H1 (cell line): Measurements from ENCODE around the gene DPY19L2. TPM values are rescaled to one million over a fixed set of nuclear protein-coding genes. Genes with fewer than 3 reads are reported as not detected.
"Not testable (repeated sequence)": the region's sequence is repeated elsewhere in the genome, so short reads cannot be mapped to it uniquely, and the experiment has no call there.

Experiments
- CTCF ChIA-PET: fragments of 300-600 bp; sonication (Branson Sonifier 250); formaldehyde crosslinking; loops from one replicate; lab custom pipeline; 2021; ENCODE audit not compliant: partially characterized antibody; lab: Charles Lee
- POLR2A ChIA-PET: fragments of 300-600 bp; sonication (Branson Sonifier 250); formaldehyde crosslinking; loops from one replicate; lab custom pipeline; 2021; ENCODE audit warnings: inconsistent platforms; ENCODE audit not compliant: partially characterized antibody; lab: Charles Lee
- DNase-seq, 2 experiments: peaks; one replicate each; pipeline versions ENCODE4 v3.0.0 to v3.0.0-alpha.2; 2010 to 2022; ENCODE audit warnings: low spot score in 2 of 2, low read depth in 1 of 2, mixed read lengths in 1 of 2
- FAIRE-seq: peaks from 2 replicates; lab custom pipeline; 2011; peaks lifted over from hg19 to GRCh38; lab: Jason Lieb, UNC
- H2AFZ ChIP-seq: 2 replicates; pipeline ENCODE4 v1.8.1; 2012; ENCODE audit warnings: low read length, inconsistent platforms
- H2AK5ac ChIP-seq: 2 replicates; pipeline ENCODE4 v1.6.1; 2013; ENCODE audit warnings: low read depth, low read length
- H2BK120ac ChIP-seq: replicated peaks from 2 replicates; pipeline ENCODE3; 2013; ENCODE audit warnings: low read depth, low read length, inconsistent platforms
- H2BK12ac ChIP-seq: 2 replicates; pipeline ENCODE4 v1.6.1; 2013; ENCODE audit warnings: low read depth, low read length
- H2BK15ac ChIP-seq: 2 replicates; pipeline ENCODE4 v1.6.1; 2013; ENCODE audit warnings: low read length
- H2BK20ac ChIP-seq: 2 replicates; pipeline ENCODE4 v1.6.1; 2013; ENCODE audit warnings: low read length
- H2BK5ac ChIP-seq: 2 replicates; pipeline ENCODE4 v1.6.1; 2013; ENCODE audit warnings: low read depth, low read length
- H3K14ac ChIP-seq: 2 replicates; pipeline ENCODE4 v1.6.1; 2013; ENCODE audit warnings: inconsistent platforms; ENCODE audit not compliant: insufficient read length
- H3K18ac ChIP-seq: 2 replicates; pipeline ENCODE4 v1.6.1; 2013; ENCODE audit warnings: low read length; ENCODE audit errors: extremely low read depth
- H3K23ac ChIP-seq: 2 replicates; pipeline ENCODE4 v1.6.1; 2013; ENCODE audit warnings: inconsistent platforms; ENCODE audit not compliant: insufficient read length
- H3K23me2 ChIP-seq: 2 replicates; pipeline ENCODE4 v1.6.1; 2013; ENCODE audit warnings: low read depth, low read length
- H3K27ac ChIP-seq: 2 replicates; pipeline ENCODE4 v1.6.1; 2011; ENCODE audit warnings: low read depth, low read length, inconsistent platforms
- H3K27me3 ChIP-seq, 4 experiments: replicated peaks in 1 of 4; 1 replicate in 1 of 4; 2 replicates in 3 of 4; pipeline versions ENCODE4 v1.6.1 to v1.8.1; 2011 to 2013; ENCODE audit warnings: low read length in 3 of 4, mild to moderate bottlenecking in 3 of 4, inconsistent platforms in 2 of 4, mixed read lengths in 2 of 4, moderate library complexity in 1 of 4; ENCODE audit not compliant: control insufficient read depth in 3 of 4, insufficient read depth in 3 of 4; ENCODE audit errors: extremely low read depth in 1 of 4
- H3K36me3 ChIP-seq, 4 experiments: 2 replicates each; pipeline versions ENCODE4 v1.6.1 to v1.8.1; 2011 to 2013; ENCODE audit warnings: mild to moderate bottlenecking in 4 of 4, low read length in 3 of 4, moderate library complexity in 2 of 4, control low read depth in 1 of 4, inconsistent platforms in 1 of 4; ENCODE audit not compliant: insufficient read depth in 4 of 4, control insufficient read depth in 2 of 4
- H3K4ac ChIP-seq: replicated peaks from 2 replicates; pipeline ENCODE3; 2013; ENCODE audit warnings: low read length, low read depth, mixed read lengths, inconsistent platforms; ENCODE audit not compliant: insufficient read length
- H3K4me1 ChIP-seq, 4 experiments: replicated peaks in 1 of 4; 1 replicate in 1 of 4; 2 replicates in 3 of 4; pipeline versions ENCODE4 v1.6.1 to v1.8.1; 2011 to 2013; ENCODE audit warnings: low read length in 3 of 4, inconsistent platforms in 2 of 4, mixed read lengths in 1 of 4; ENCODE audit not compliant: insufficient read depth in 4 of 4, control insufficient read depth in 3 of 4
- H3K4me2 ChIP-seq, 2 experiments: 2 replicates each; pipeline versions ENCODE4 v1.6.1 to v1.8.1; 2011 to 2013; ENCODE audit warnings: low read depth in 2 of 2, low read length in 2 of 2, control low read depth in 1 of 2, inconsistent platforms in 1 of 2, mild to moderate bottlenecking in 1 of 2; ENCODE audit not compliant: insufficient read depth in 1 of 2
- H3K4me3 ChIP-seq, 4 experiments: fragments of 200-600, 300-600 bp in 1 of 4; sonication (generic), shearing (Covaris generic), sonication (Bioruptor Twin) in 1 of 4; 2 replicates each; pipeline versions ENCODE4 v1.5.1 to v1.8.1; 2011 to 2016; ENCODE audit warnings: low read length in 4 of 4, low read depth in 3 of 4, control low read depth in 2 of 4, inconsistent platforms in 2 of 4, mild to moderate bottlenecking in 2 of 4, mixed read lengths in 1 of 4, moderate library complexity in 1 of 4; ENCODE audit not compliant: insufficient read depth in 2 of 4; ENCODE audit errors: extremely low read depth in 1 of 4
- H3K56ac ChIP-seq: replicated peaks from 2 replicates; pipeline ENCODE3; 2013; ENCODE audit warnings: low read depth, mild to moderate bottlenecking, mixed read lengths, low read length, inconsistent platforms; ENCODE audit not compliant: insufficient read length
- H3K79me1 ChIP-seq: 2 replicates; pipeline ENCODE4 v1.6.1; 2013; ENCODE audit warnings: low read depth, low read length, control low read depth
- H3K79me2 ChIP-seq, 2 experiments: 2 replicates each; pipeline versions ENCODE4 v1.6.1 to v1.8.1; 2012 to 2013; ENCODE audit warnings: low read length in 2 of 2, mild to moderate bottlenecking in 2 of 2, inconsistent platforms in 1 of 2; ENCODE audit not compliant: insufficient read depth in 2 of 2, control insufficient read depth in 1 of 2
- H3K9ac ChIP-seq, 4 experiments: replicated peaks in 1 of 4; 1 replicate in 1 of 4; 2 replicates in 3 of 4; pipeline versions ENCODE4 v1.6.1 to v1.8.1; 2011 to 2013; ENCODE audit warnings: low read depth in 3 of 4, low read length in 3 of 4, control low read depth in 2 of 4, mild to moderate bottlenecking in 2 of 4, moderate library complexity in 2 of 4, inconsistent platforms in 1 of 4; ENCODE audit errors: extremely low read depth in 1 of 4
- H3K9me3 ChIP-seq, 2 experiments: 2 replicates each; pipeline versions ENCODE4 v1.6.1 to v1.8.1; 2012 to 2013; ENCODE audit warnings: mild to moderate bottlenecking in 2 of 2, moderate library complexity in 2 of 2, control low read depth in 1 of 2, inconsistent platforms in 1 of 2, low read depth in 1 of 2, low read length in 1 of 2, mixed read lengths in 1 of 2; ENCODE audit not compliant: insufficient read depth in 2 of 2
- H4K20me1 ChIP-seq, 2 experiments: replicated peaks in 1 of 2; 2 replicates each; pipeline versions ENCODE3 to v1.8.1; 2011 to 2013; ENCODE audit warnings: inconsistent platforms in 2 of 2, low read length in 2 of 2, mild to moderate bottlenecking in 1 of 2; ENCODE audit not compliant: insufficient read depth in 2 of 2, control insufficient read depth in 1 of 2
- H4K5ac ChIP-seq: 2 replicates; pipeline ENCODE4 v1.6.1; 2013; ENCODE audit warnings: low read length, low read depth, mixed read lengths, inconsistent platforms; ENCODE audit not compliant: insufficient read length
- H4K8ac ChIP-seq: 2 replicates; pipeline ENCODE4 v1.8.0; 2013; ENCODE audit warnings: mild to moderate bottlenecking, moderate library complexity, low read length, inconsistent platforms; ENCODE audit not compliant: insufficient read depth; ENCODE audit errors: extremely low read depth
- H4K91ac ChIP-seq: replicated peaks from 2 replicates; pipeline ENCODE3; 2013; ENCODE audit warnings: low read length, mixed read lengths, inconsistent platforms; ENCODE audit not compliant: insufficient read length
- WGBS, 2 experiments: shearing (Covaris generic) in 1 of 2; methylation state at CpG; one replicate each; pipeline versions ENCODE4 v1.1.6 to v1.1.7; 2013 to 2015; ENCODE audit warnings: low lambda C conversion rate in 2 of 2, mixed read lengths in 2 of 2, inconsistent platforms in 1 of 2, low coverage in 1 of 2, missing lambda C conversion rate in 1 of 2; ENCODE audit not compliant: insufficient replicate concordance in 2 of 2, insufficient coverage in 1 of 2, insufficient read length in 1 of 2; ENCODE audit errors: extremely low coverage in 1 of 2, missing lambda C conversion rate in 1 of 2; 5-methylcytosine and 5-hydroxymethylcytosine counted together
- polyA plus RNA-seq, 7 experiments: library from polyadenylated mRNA; depleted of rRNA in 3 of 7; stranded (reverse) in 5 of 7; unstranded in 2 of 7; fragments of >200 nt in 5 of 7; fragments of 200-250 nt in 2 of 7; gene quantifications; 1 replicate in 5 of 7; 2 replicates in 1 of 7; 4 replicates in 1 of 7; pipeline versions ENCODE4 v1.2.1 to v1.2.3, GENCODE V29; 2011 to 2013; ENCODE audit warnings: missing spikeins in 2 of 7, mixed read lengths in 2 of 7
- total RNA-seq: library from RNA; stranded (reverse); fragmentation: NEBNext Ultra II Directional; extraction: Animal tissue kit (Norgen Biotek cat#: 25700); gene quantifications from 2 replicates; pipeline ENCODE4 v1.2.1, GENCODE V29; 2021

Gene DPY19L2
- total and polyA plus RNA-seq, 2 of the 8 experiments (the other 6 are each of a cell fraction or from before 2014, with no cell fraction given), result 2.2 to 3.3 TPM

DNA sequence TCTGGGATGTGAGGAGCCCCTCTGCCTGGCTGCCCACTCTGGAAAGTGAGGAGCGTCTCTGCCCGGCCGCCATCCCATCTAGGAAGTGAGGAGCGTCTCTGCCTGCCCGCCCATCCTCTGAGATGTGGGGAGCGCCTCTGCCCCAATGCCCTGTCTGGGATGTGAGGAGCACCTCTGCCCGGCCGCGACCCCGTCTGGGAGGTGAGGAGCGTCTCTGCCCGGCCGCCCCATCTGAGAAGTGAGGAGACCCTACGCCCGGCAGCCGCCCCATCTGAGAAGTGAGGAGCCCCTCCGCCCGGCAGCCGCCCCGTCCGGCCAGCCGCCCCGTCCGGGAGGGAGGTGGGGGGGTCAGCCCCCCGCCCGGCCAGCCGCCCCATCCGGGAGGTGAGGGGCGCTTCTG lies 18.3 kb upstream of the DPY19L2 start:
- H3K23me2 ChIP-seq, H3K23ac ChIP-seq, H2BK15ac ChIP-seq, H3K27ac ChIP-seq, H2BK20ac ChIP-seq, H3K4me3 ChIP-seq, H2BK120ac ChIP-seq, H2BK5ac ChIP-seq, H4K5ac ChIP-seq, H2BK12ac ChIP-seq, H2AFZ ChIP-seq, H3K14ac ChIP-seq, H3K56ac ChIP-seq, H3K27me3 ChIP-seq, H3K4me1 ChIP-seq, H4K20me1 ChIP-seq, FAIRE-seq, DNase-seq, H2AK5ac ChIP-seq, CTCF ChIA-PET, H3K36me3 ChIP-seq, POLR2A ChIA-PET, H3K18ac ChIP-seq, H3K4ac ChIP-seq, H3K79me2 ChIP-seq, H3K79me1 ChIP-seq, H4K8ac ChIP-seq, H3K4me2 ChIP-seq, H3K9me3 ChIP-seq, H4K91ac ChIP-seq, H3K9ac ChIP-seq: not testable (repeated sequence)
- 95% methylated on average over 7 of the region's 29 CpGs; no CpG with 5 or more reads in 1 of the 2 experiments for WGBS, 2 experiments

DNA sequence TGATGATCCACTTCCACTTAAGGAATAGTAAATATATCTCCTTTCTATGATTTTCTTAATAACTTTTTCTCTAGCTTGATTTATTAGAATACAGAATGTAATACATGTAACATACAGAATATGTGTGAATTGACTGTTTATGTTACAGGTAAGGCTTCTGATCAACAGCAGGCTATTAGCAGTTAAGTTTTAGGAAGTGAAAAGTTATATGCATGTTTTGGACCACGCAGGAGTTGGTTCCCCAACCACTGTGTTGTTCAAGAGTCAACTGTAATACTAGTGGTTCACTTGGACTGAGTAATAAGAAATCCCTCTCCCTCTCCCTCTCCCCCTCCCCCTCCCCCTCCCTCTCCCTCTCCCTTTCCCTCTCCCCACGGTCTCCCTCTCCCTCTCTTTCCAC lies 17.5 kb upstream of the DPY19L2 start:
- H3K27ac ChIP-seq, H2AK5ac ChIP-seq, POLR2A ChIA-PET, H2BK20ac ChIP-seq, H2AFZ ChIP-seq, H3K4ac ChIP-seq, H3K18ac ChIP-seq, H3K23me2 ChIP-seq, H4K8ac ChIP-seq, H3K9me3 ChIP-seq, H3K79me1 ChIP-seq, H2BK15ac ChIP-seq, H4K20me1 ChIP-seq, H2BK120ac ChIP-seq, FAIRE-seq, H4K91ac ChIP-seq, H4K5ac ChIP-seq, DNase-seq, H2BK5ac ChIP-seq, H3K9ac ChIP-seq, H3K56ac ChIP-seq, H3K4me1 ChIP-seq, H2BK12ac ChIP-seq, H3K4me3 ChIP-seq, H3K23ac ChIP-seq, H3K4me2 ChIP-seq, H3K79me2 ChIP-seq, H3K36me3 ChIP-seq, H3K27me3 ChIP-seq, H3K14ac ChIP-seq, CTCF ChIA-PET: not testable (repeated sequence)
- 100% methylated on average over 1 of the region's 2 CpGs; no CpG with 5 or more reads in 1 of the 2 experiments for WGBS, 2 experiments
